ENCODE data around the gene ZNF140.

DNA sequence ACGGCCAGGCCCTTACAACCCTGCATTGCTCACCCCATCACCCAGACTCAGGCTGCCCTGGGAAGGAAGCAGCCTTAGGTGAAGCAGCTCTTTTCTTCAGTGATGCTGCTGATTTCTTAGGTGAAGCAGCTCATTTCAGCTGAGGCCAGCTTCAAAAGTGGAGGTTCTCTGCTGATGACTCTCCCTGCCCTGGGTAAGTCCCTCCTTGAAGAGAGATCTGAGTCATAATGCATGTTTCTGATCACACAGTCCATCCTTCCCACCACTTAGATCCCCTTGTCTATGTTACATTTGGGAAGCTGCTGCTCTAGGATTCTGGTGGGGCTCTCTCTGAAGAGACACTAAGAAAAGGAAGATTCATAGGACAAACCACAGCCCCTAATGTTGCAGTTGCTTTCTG, 17.2 kb upstream of the ZNF140 start:
- TF ChIP-seq, protein P1, sequence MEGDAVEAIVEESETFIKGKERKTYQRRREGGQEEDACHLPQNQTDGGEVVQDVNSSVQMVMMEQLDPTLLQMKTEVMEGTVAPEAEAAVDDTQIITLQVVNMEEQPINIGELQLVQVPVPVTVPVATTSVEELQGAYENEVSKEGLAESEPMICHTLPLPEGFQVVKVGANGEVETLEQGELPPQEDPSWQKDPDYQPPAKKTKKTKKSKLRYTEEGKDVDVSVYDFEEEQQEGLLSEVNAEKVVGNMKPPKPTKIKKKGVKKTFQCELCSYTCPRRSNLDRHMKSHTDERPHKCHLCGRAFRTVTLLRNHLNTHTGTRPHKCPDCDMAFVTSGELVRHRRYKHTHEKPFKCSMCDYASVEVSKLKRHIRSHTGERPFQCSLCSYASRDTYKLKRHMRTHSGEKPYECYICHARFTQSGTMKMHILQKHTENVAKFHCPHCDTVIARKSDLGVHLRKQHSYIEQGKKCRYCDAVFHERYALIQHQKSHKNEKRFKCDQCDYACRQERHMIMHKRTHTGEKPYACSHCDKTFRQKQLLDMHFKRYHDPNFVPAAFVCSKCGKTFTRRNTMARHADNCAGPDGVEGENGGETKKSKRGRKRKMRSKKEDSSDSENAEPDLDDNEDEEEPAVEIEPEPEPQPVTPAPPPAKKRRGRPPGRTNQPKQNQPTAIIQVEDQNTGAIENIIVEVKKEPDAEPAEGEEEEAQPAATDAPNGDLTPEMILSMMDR (IDR thresholded peaks at IDR 0.05), result no peak
- no peak for TF ChIP-seq POLR2A (IDR thresholded peaks at IDR 0.05)
